Lung (tissue), 12 donors: Measurements from ENCODE around the gene NANOGP8. TPM values are rescaled to one million over a fixed set of nuclear protein-coding genes. Genes with fewer than 3 reads are reported as not detected.

Source experiments
- ATAC-seq: fragments of 200-7000 bp; cut with Tn5 transposase; one replicate; pipeline ENCODE4 v1.9.1; 2020; ENCODE audit warnings: moderate number of reproducible peaks; ENCODE audit not compliant: insufficient read depth, low FRiP score
- DNase-seq, 3 donors: peaks; one replicate each; pipeline ENCODE4 v3.0.0-alpha.2; 2013 to 2017
- H3K27ac ChIP-seq, 2 donors: one replicate each; pipeline ENCODE4 v1.5.1; 2013; ENCODE audit warnings: mild to moderate bottlenecking in 2 of 2, moderate library complexity in 2 of 2, control low read depth in 1 of 2, inconsistent platforms in 1 of 2, low read depth in 1 of 2, low read length in 1 of 2
- H3K27me3 ChIP-seq, 3 donors: one replicate each; pipeline ENCODE4 v1.5.1; 2013; ENCODE audit warnings: low read length in 2 of 3; ENCODE audit not compliant: control insufficient read depth in 3 of 3, insufficient read depth in 3 of 3
- H3K36me3 ChIP-seq, 4 donors: one replicate each; pipeline ENCODE4 v1.5.1; 2013; ENCODE audit warnings: low read length in 4 of 4, mild to moderate bottlenecking in 1 of 4, moderate library complexity in 1 of 4; ENCODE audit not compliant: control insufficient read depth in 4 of 4, insufficient read depth in 4 of 4
- H3K4me1 ChIP-seq, 5 donors: one replicate each; pipeline ENCODE4 v1.5.1; 2013; ENCODE audit warnings: low read length in 5 of 5, mild to moderate bottlenecking in 2 of 5, moderate library complexity in 1 of 5; ENCODE audit not compliant: control insufficient read depth in 5 of 5, insufficient read depth in 5 of 5
- H3K4me3 ChIP-seq: one replicate; pipeline ENCODE4 v1.5.1; 2013; ENCODE audit warnings: mild to moderate bottlenecking, control low read depth, moderate library complexity
- H3K9ac ChIP-seq, 2 donors: one replicate each; pipeline ENCODE4 v1.5.1; 2013; ENCODE audit warnings: low read length in 2 of 2, control low read depth in 1 of 2; ENCODE audit not compliant: insufficient read depth in 1 of 2
- H3K9me3 ChIP-seq, 4 donors: one replicate each; pipeline ENCODE4 v1.5.1; 2013; ENCODE audit warnings: low read length in 3 of 4, mild to moderate bottlenecking in 1 of 4, moderate library complexity in 1 of 4; ENCODE audit not compliant: control insufficient read depth in 4 of 4, insufficient read depth in 3 of 4
- WGBS, 2 donors: extraction: QIAGEN DNeasy Blood & Tissue Kit; methylation state at CpG; one replicate each; pipeline ENCODE4 v1.1.7; 2013; 5-methylcytosine and 5-hydroxymethylcytosine counted together
- polyA plus RNA-seq, 2 donors: library from polyadenylated mRNA; stranded (reverse); fragments of 200-250 nt; gene quantifications; one replicate each; pipeline ENCODE4 v1.2.1, GENCODE V29; 2013
- total RNA-seq, 2 donors: library from RNA; depleted of rRNA in 1 of 2; stranded (reverse); fragments of >200 nt in 1 of 2; gene quantifications; one replicate each; pipeline ENCODE4 v1.2.1, GENCODE V29; 2014 to 2021
- TF ChIP-seq, protein P1 (sequence below): IDR thresholded peaks from 2 replicates; pipeline ENCODE4 v1.5.1; 2012; ENCODE audit warnings: mild to moderate bottlenecking; ENCODE audit errors: control extremely low read depth, extremely low read depth
- donor health status: control.
- donor health status: control.
- donor health status: Bipolar disorder and iron deficiency.
- donor health status: healthy.
- donor health status: DM: yes; HTN: yes; CAD: no.

NANOGP8 gene
- total and polyA plus RNA-seq, 4 donors, result 0.88 to 0.92 TPM; not detected in 2

GRCh38 chr15:35061161-35061824 is 23.8 kb downstream of the NANOGP8 start:
- Histone ChIP-seq H3K4me1 (peaks cover 0 to 14% (median 0%) of the 10 kb centered on the region in 5 donors), H3K27me3 (no peaks in the 10 kb centered on the region), H3K9me3 (no peaks in the 10 kb centered on the region), H3K36me3 (no peaks in the 10 kb centered on the region), H3K4me3 (no peak overlapping the region), H3K27ac (no peak overlapping the region), H3K9ac (no peak overlapping the region)
- TF ChIP-seq, protein P1, sequence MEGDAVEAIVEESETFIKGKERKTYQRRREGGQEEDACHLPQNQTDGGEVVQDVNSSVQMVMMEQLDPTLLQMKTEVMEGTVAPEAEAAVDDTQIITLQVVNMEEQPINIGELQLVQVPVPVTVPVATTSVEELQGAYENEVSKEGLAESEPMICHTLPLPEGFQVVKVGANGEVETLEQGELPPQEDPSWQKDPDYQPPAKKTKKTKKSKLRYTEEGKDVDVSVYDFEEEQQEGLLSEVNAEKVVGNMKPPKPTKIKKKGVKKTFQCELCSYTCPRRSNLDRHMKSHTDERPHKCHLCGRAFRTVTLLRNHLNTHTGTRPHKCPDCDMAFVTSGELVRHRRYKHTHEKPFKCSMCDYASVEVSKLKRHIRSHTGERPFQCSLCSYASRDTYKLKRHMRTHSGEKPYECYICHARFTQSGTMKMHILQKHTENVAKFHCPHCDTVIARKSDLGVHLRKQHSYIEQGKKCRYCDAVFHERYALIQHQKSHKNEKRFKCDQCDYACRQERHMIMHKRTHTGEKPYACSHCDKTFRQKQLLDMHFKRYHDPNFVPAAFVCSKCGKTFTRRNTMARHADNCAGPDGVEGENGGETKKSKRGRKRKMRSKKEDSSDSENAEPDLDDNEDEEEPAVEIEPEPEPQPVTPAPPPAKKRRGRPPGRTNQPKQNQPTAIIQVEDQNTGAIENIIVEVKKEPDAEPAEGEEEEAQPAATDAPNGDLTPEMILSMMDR, result no peak
- peak; percentile 25 to 76 (median 65) for DNase-seq
- ATAC-seq, result no peak
- WGBS, 2 donors, result 54 to 69% methylated on average over 13 of the region's 13 CpGs

DNA sequence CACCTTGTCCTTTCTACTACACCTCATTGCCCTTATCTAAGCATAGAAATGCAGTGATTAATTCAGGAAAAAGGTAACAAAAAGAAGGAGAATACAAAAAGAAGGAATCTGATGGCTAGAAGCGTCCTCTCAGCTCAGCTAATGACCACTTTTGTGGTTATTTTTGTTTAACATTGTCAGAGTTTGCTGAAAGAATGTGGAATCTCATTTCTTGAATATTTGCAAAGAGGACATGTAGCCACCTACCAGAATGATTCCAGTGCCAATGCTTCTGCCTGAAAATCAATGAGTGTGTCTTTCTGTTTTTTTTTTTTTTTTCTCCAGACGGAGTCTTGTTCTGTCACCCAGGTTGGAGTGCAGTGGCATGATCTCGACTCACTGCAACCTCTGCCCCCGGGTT is 24.5 kb downstream of the NANOGP8 start:
- ATAC-seq (no peak), DNase-seq (no peak)
- Histone ChIP-seq H3K27me3 (no peaks in the 10 kb centered on the region), H3K4me1 (peaks cover 0 to 14% (median 0%) of the 10 kb centered on the region in 5 donors), H3K9ac (no peak overlapping the region), H3K9me3 (no peaks in the 10 kb centered on the region), H3K27ac (no peak overlapping the region), H3K36me3 (no peaks in the 10 kb centered on the region), H3K4me3 (no peak overlapping the region)
- WGBS, 2 donors, result 69 to 87% methylated on average over 4 of the region's 4 CpGs
- TF ChIP-seq, protein P1, result no peak

GRCh38 chr15:35058534-35059054 is 26.5 kb downstream of the NANOGP8 start:
- ATAC-seq (no peak), DNase-seq (no peak)
- H3K4me1 ChIP-seq, result peaks cover 0 to 6% (median 0%) of the 10 kb centered on the region in 5 donors
- TF ChIP-seq, protein P1, result no peak
- WGBS, 2 donors, result 25 to 60% methylated on average over 5 of the region's 5 CpGs
- H3K9ac ChIP-seq, result no peak overlapping the region
- H3K9me3 ChIP-seq, result no peaks in the 10 kb centered on the region
- H3K27ac ChIP-seq, result no peak overlapping the region
- H3K36me3 ChIP-seq, result no peaks in the 10 kb centered on the region
- no peaks in the 10 kb centered on the region for H3K27me3 ChIP-seq
- no peak overlapping the region for H3K4me3 ChIP-seq
